ENCODE results near the gene SGK1.
A peak's percentile ranks its signal among the peaks of the same experiment; 100 is the strongest.

DNA sequence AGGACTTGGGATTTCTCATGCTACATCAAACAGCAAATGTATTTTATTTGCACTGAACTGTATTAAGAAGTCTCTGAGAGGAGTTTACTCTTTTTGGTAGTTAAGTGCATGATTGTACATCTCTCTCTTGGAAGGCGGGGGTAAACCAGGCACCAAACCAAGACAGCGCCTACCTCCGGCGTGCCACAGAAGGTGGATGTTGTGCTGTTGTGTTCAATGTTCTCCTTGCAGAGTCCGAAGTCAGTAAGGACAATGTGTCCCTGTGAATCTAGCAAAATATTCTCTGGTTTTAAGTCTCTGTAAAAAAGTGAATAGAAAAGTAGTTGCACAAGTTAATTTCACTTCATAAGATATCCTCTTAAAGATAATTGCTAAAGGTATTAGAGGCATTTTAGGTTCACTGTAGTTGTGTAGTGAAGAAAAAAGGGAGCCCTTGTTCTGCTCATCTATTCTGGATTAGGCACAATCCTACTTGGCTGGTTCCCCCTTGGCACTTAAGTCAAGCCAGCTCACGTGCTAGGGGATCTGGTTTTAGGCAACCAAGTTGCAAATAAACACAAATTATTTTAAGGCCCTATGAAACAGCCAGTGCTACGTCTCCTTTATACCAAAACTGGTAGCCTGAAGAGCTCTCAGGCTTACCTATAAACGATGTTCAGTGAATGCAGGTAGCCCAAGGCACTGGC is 145.7 kb downstream of the SGK1 start:
- TF ChIP-seq, protein P1, sequence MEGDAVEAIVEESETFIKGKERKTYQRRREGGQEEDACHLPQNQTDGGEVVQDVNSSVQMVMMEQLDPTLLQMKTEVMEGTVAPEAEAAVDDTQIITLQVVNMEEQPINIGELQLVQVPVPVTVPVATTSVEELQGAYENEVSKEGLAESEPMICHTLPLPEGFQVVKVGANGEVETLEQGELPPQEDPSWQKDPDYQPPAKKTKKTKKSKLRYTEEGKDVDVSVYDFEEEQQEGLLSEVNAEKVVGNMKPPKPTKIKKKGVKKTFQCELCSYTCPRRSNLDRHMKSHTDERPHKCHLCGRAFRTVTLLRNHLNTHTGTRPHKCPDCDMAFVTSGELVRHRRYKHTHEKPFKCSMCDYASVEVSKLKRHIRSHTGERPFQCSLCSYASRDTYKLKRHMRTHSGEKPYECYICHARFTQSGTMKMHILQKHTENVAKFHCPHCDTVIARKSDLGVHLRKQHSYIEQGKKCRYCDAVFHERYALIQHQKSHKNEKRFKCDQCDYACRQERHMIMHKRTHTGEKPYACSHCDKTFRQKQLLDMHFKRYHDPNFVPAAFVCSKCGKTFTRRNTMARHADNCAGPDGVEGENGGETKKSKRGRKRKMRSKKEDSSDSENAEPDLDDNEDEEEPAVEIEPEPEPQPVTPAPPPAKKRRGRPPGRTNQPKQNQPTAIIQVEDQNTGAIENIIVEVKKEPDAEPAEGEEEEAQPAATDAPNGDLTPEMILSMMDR (conservative IDR thresholded peaks at IDR 0.05 in 1 of 2, IDR thresholded peaks at IDR 0.05 in 1 of 2; ENCODE audit: extremely low read depth in 1 of 2, insufficient read depth in 1 of 2, low read depth in 1 of 2, low read length in 2 of 2) = peak; percentile 5 to 12
- no peak for TF ChIP-seq EZH2 (IDR thresholded peaks at IDR 0.05; ENCODE audit: borderline replicate concordance, low read length)

Measured in mammary epithelial cell (primary cell).